Epithelial cell of esophagus (primary cell): ENCODE data around the gene GLMP.

Source experiments
- DNase-seq: peaks from one replicate; pipeline ENCODE4 v3.0.0; 2010; ENCODE audit warnings: low read depth
- H3K4me3 ChIP-seq: 2 replicates; pipeline ENCODE4 v1.5.1; 2011; ENCODE audit warnings: mild to moderate bottlenecking, low read length, control low read depth
- TF ChIP-seq, protein P1 (sequence below): IDR thresholded peaks from 2 replicates; pipeline ENCODE4 v1.5.1; 2011; ENCODE audit warnings: low read depth, mild to moderate bottlenecking, low read length, control low read depth, inconsistent platforms; ENCODE audit not compliant: insufficient read depth; ENCODE audit errors: missing control alignments

The GLMP gene

GRCh38 chr1:156242738-156243137 lies 52.7 kb downstream of the GLMP start:
- no peak overlapping the region for H3K4me3 ChIP-seq
- no peak for DNase-seq
- TF ChIP-seq, protein P1, sequence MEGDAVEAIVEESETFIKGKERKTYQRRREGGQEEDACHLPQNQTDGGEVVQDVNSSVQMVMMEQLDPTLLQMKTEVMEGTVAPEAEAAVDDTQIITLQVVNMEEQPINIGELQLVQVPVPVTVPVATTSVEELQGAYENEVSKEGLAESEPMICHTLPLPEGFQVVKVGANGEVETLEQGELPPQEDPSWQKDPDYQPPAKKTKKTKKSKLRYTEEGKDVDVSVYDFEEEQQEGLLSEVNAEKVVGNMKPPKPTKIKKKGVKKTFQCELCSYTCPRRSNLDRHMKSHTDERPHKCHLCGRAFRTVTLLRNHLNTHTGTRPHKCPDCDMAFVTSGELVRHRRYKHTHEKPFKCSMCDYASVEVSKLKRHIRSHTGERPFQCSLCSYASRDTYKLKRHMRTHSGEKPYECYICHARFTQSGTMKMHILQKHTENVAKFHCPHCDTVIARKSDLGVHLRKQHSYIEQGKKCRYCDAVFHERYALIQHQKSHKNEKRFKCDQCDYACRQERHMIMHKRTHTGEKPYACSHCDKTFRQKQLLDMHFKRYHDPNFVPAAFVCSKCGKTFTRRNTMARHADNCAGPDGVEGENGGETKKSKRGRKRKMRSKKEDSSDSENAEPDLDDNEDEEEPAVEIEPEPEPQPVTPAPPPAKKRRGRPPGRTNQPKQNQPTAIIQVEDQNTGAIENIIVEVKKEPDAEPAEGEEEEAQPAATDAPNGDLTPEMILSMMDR, result no peak
